ENCODE data around the gene MYO7B. TPM values are rescaled to one million over a fixed set of nuclear protein-coding genes. Genes with fewer than 3 reads are reported as not detected.

Gene MYO7B
- total RNA-seq, 3 donors from 2014 or later, result 0.32 to 2.3 TPM; not detected in 1

GRCh38 chr2:127577503-127577902 lies 42.0 kb downstream of the MYO7B start:
- no peaks in the 10 kb centered on the region for H3K4me1 ChIP-seq
- no peaks in the 10 kb centered on the region for H3K27me3 ChIP-seq
- no peaks in the 10 kb centered on the region for H3K36me3 ChIP-seq
- intact Hi-C loops (cut with DNase I; ENCODE audit: low total_unique reads), result no loop called here
- no peak overlapping the region for H3K27ac ChIP-seq
- no peak overlapping the region for H3K4me3 ChIP-seq
- TF ChIP-seq POLR2A (IDR thresholded peaks at IDR 0.05) (no peak), POLR2AphosphoS5 (IDR thresholded peaks at IDR 0.05) (no peak), CTCF (IDR thresholded peaks at IDR 0.05) (no peak)
- DNase-seq (ENCODE audit: low spot score in 2 of 2), result no peak
- no peaks in the 10 kb centered on the region for H3K9me3 ChIP-seq

GRCh38 chr2:127577973-127578372 lies 42.5 kb downstream of the MYO7B start:
- no peak for DNase-seq (ENCODE audit: low spot score in 2 of 2)
- H3K4me3 ChIP-seq, result no peak overlapping the region
- no peaks in the 10 kb centered on the region for H3K4me1 ChIP-seq
- H3K27ac ChIP-seq, result no peak overlapping the region
- no peak for TF ChIP-seq POLR2A (IDR thresholded peaks at IDR 0.05)
- no peak for TF ChIP-seq CTCF (IDR thresholded peaks at IDR 0.05)
- no peak for TF ChIP-seq POLR2AphosphoS5 (IDR thresholded peaks at IDR 0.05)
- intact Hi-C loops (cut with DNase I; ENCODE audit: low total_unique reads), result no loop called here
- no peaks in the 10 kb centered on the region for H3K36me3 ChIP-seq
- H3K9me3 ChIP-seq, result no peaks in the 10 kb centered on the region
- no peaks in the 10 kb centered on the region for H3K27me3 ChIP-seq

GRCh38 chr2:127578411-127578810 lies 42.9 kb downstream of the MYO7B start:
- no peaks in the 10 kb centered on the region for H3K36me3 ChIP-seq
- H3K9me3 ChIP-seq, result no peaks in the 10 kb centered on the region
- H3K4me3 ChIP-seq, result no peak overlapping the region
- DNase-seq (ENCODE audit: low spot score in 2 of 2), result no peak
- no peak for TF ChIP-seq POLR2AphosphoS5 (IDR thresholded peaks at IDR 0.05)
- TF ChIP-seq POLR2A (IDR thresholded peaks at IDR 0.05), result no peak
- TF ChIP-seq CTCF (IDR thresholded peaks at IDR 0.05), result no peak
- H3K27me3 ChIP-seq, result no peaks in the 10 kb centered on the region
- intact Hi-C loops (cut with DNase I; ENCODE audit: low total_unique reads), result no loop called here
- no peak overlapping the region for H3K27ac ChIP-seq
- H3K4me1 ChIP-seq, result no peaks in the 10 kb centered on the region

GRCh38 chr2:127579231-127579630 lies 43.7 kb downstream of the MYO7B start:
- no peaks in the 10 kb centered on the region for H3K27me3 ChIP-seq
- no peaks in the 10 kb centered on the region for H3K4me1 ChIP-seq
- intact Hi-C loops (cut with DNase I; ENCODE audit: low total_unique reads), result no loop called here
- H3K9me3 ChIP-seq, result no peaks in the 10 kb centered on the region
- H3K4me3 ChIP-seq, result no peak overlapping the region
- no peak overlapping the region for H3K27ac ChIP-seq
- DNase-seq (ENCODE audit: low spot score in 2 of 2), result no peak
- no peaks in the 10 kb centered on the region for H3K36me3 ChIP-seq
- no peak for TF ChIP-seq POLR2A (IDR thresholded peaks at IDR 0.05)
- TF ChIP-seq CTCF (IDR thresholded peaks at IDR 0.05), result no peak
- TF ChIP-seq POLR2AphosphoS5 (IDR thresholded peaks at IDR 0.05), result no peak

GRCh38 chr2:127580167-127581049 lies 44.9 kb downstream of the MYO7B start:
- H3K4me3 ChIP-seq, result no peak overlapping the region
- no peaks in the 10 kb centered on the region for H3K27me3 ChIP-seq
- H3K4me1 ChIP-seq, result no peaks in the 10 kb centered on the region
- no peak for TF ChIP-seq CTCF (IDR thresholded peaks at IDR 0.05)
- TF ChIP-seq POLR2A (IDR thresholded peaks at IDR 0.05), result no peak
- no peak for TF ChIP-seq POLR2AphosphoS5 (IDR thresholded peaks at IDR 0.05)
- intact Hi-C loops (cut with DNase I; ENCODE audit: low total_unique reads), result no loop called here
- DNase-seq (ENCODE audit: low spot score in 2 of 2), result no peak
- H3K36me3 ChIP-seq, result no peaks in the 10 kb centered on the region
- H3K27ac ChIP-seq, result no peak overlapping the region
- no peaks in the 10 kb centered on the region for H3K9me3 ChIP-seq

Measured in breast epithelium (tissue), 4 donors.